Measurements from ENCODE around the gene ISG20L2.

- TF ChIP-seq EP300 (IDR thresholded peaks at IDR 0.05) = no peak
- TF ChIP-seq CTCF (IDR thresholded peaks at IDR 0.05) = no peak
- TF ChIP-seq POLR2A (IDR thresholded peaks at IDR 0.05) = no peak
These were observed 21.7 kb downstream of the ISG20L2 start for GRCh38 chr1:156706657-156707416.
